GM10266 (cell line): ENCODE data around the gene MGP.

ENCODE experiments used
- DNase-seq: peaks from one replicate; pipeline ENCODE4 v3.0.0; 2012; ENCODE audit errors: extremely low spot score
- CTCF ChIP-seq: IDR thresholded peaks from 2 replicates; pipeline ENCODE4 v1.5.1; 2012; ENCODE audit warnings: mild to moderate bottlenecking, low read depth; ENCODE audit not compliant: control insufficient read depth, insufficient read depth; ENCODE audit errors: missing control alignments

Gene MGP

GRCh38 chr12:14913381-14913781 lies 27.7 kb upstream of the MGP start:
- no peak for TF ChIP-seq CTCF

DNA sequence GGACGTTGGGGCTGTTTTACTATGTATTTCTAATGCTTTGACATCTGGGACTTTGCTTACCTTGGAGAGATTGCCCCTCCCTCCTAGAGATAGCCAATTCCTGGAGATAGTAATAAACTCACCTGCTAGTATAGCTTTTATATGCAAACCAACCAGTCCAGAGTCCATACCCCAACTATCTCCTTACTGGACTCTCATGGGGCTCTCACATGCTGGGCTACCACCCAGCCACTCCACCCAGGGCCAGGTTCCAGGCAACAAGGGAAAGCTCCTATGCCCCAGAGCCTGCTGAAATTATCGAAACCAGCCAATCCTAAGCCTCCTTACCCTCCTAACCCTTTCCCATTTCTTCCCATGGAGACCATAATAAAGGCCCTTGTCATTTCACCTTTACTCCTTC lies 25.5 kb upstream of the MGP start:
- TF ChIP-seq CTCF, result no peak

More at GRCh38 chr12:14913381-14913781, 27.7 kb upstream of the MGP start:
- DNase-seq, result no peak

GRCh38 chr12:14910090-14910915 lies 24.6 kb upstream of the MGP start:
- no peak for TF ChIP-seq CTCF

More for the DNA sequence above, 25.5 kb upstream of the MGP start:
- no peak for DNase-seq

GRCh38 chr12:14907953-14908352 lies 22.3 kb upstream of the MGP start:
- DNase-seq, result no peak
- no peak for TF ChIP-seq CTCF

More at GRCh38 chr12:14910090-14910915, 24.6 kb upstream of the MGP start:
- DNase-seq, result no peak

- TF ChIP-seq CTCF, result no peak
- no peak for DNase-seq
These were observed 20.5 kb upstream of the MGP start for GRCh38 chr12:14906114-14906513.

GRCh38 chr12:14905269-14906004 lies 19.8 kb upstream of the MGP start:
- no peak for TF ChIP-seq CTCF
- DNase-seq, result no peak

DNA sequence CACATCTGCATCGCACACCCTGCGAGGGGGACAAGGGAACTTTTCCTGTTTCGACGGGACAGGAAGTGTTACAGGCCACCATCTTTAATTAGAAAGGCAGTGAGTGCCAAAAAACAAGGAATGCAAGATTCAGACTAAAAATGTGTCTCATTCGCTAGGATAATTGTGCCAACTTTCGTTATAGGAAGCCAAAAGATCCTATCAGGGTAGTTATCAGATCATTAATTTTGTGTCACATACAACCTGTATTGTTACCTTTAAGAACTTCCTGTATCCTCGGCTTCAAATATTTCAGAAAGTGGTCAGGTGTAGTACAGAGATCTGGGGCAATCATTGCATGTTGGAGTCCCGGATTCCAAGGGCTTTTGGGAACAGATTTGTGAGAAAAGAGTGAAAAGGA lies 19.2 kb upstream of the MGP start:
- TF ChIP-seq CTCF, result no peak
- no peak for DNase-seq
